C1 segment of cervical spinal cord (tissue), 14 donors: ENCODE measurements around the gene SLC8B1.

ENCODE experiments used
- DNase-seq, 14 donors: peaks; one replicate each; lab custom pipeline; 2025; lab: John Stamatoyannopoulos, UW

SLC8B1 gene

GRCh38 chr12:113334786-113335539 is at the start of gene SLC8B1:
Gene SLC8B1, minus strand, starts transcription at chr12:113335109. Its CDS starts 2,231 bp downstream, at chr12:113332878.
- DNase-seq, result peak; percentile 28 to 89 (median 79)

DNA sequence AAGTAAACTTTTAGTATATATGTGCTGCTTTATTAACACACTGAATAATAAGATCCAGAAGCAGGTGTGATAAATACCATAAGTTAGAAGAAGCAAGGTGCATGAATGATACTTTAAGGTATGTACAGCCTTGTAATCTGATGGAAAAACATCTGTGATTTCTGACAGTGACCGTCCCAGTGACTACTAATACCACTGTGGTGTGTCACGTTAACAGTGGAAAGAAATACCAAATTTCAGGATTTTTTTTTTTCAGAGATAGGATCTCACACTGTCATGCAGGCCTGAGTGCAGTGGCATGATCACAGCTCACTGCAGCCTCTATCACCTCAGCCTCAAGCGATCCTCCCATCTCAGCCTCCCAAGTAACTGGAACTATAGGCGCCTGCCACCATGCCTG is 47.3 kb upstream of the SLC8B1 start:
- no peak for DNase-seq

DNA sequence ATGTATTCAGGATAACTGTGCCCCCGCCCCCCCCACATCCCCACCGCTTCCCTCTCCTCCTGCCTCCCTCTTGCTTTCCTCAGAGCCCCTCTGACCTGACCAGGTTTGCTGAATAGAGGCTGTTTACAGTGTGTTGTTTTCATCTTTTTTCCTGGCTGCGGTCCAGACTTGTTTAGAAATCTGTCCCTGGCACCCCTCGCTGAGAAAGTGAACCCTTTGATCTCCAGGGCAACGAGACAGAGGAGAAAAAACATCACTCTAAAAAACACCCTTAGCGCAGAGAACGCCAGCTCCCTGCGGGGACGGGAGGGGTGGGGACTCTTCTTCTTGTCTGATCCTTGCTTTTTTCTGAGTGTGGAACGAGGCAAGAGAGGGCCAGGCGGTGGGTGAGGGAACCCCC is 46.3 kb upstream of the SLC8B1 start:
- peak in 2 of 14 donors; percentile 12 to 32 for DNase-seq

- DNase-seq, result no peak
Measured at GRCh38 chr12:113378291-113378690, 43.4 kb upstream of the SLC8B1 start.

DNA sequence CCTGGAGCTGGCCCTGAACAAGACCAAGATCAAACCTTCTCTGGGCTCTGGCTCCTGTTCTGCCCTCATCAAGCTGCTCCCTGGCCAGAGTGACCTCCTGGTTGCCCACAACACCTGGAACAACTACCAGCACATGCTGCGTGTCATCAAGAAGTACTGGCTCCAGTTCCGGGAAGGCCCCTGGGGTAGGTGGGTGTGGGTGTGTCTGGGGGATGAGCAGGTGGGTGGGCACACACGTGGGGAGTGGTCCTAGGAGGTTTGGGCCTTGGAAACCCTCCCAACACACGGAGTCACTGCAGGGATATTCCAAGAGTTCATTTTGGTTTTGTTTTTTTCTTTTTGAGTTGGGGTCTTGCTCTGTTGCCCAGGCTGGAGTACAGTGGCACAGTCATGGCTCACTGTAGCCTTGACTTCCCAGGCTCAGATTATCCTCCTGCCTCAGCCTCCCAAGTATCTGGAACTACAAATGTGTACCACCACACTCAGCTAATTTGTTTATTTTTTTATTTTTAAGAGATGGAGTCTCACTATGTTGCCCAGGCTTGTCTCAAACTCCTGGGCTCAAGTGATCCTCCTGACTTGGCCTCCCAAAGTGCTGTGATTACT is 40.0 kb upstream of the SLC8B1 start:
- no peak for DNase-seq

GRCh38 chr12:113373969-113374368 is 39.1 kb upstream of the SLC8B1 start:
- DNase-seq, result no peak

GRCh38 chr12:113373440-113373839 is 38.5 kb upstream of the SLC8B1 start:
- DNase-seq, result no peak

- DNase-seq, result no peak
Measured at GRCh38 chr12:113372371-113372770, 37.5 kb upstream of the SLC8B1 start.

DNA sequence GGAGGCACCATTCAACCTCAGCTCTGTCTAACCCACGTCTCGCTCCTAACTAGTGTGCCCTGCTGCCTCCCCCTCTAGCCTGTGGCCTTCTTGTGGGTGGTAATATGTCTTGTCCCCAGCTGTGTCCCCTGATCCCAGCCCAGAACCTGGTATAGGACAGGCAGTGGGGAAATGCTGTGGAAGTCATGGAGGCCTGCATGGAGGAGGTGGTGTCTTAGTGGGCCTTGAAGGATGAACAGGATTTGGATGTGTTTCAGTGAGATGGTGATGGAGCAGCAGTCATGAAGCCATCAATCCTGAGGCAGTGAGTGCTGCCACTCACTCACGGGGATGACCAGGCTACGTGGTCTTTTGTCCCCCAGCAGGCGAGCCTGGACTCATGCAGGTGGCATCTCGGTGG is 36.9 kb upstream of the SLC8B1 start:
- no peak for DNase-seq

- no peak for DNase-seq
Measured at GRCh38 chr12:113370923-113371682, 36.2 kb upstream of the SLC8B1 start.

DNA sequence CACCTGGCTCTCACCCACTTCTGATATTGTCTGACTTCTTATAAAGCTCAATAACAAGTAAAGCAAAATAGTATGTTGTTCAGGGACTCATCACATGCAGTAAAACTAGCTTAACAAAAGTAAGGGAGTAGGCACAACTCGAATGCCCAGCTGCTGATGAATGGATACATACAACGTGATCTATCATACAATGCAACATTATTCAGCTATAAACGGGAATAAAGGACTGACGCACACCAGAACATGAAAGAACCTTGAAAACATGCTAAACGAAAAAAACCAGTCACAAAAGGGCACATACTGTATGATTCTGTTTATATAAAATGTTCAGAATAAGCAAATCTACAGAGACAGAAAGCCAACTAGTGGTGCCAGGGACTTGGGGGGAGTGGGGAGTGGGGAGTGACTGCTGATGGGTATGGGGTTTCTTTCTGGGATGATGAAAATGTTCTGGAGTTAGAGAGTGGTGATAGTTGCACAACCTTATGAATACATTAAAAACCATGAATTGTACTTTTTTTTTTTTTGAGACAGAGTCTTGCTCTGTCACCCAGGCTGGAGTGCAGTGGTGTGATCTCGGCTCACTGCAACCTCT is 34.6 kb upstream of the SLC8B1 start:
- peak in 2 of 14 donors; percentile 7 to 30 for DNase-seq

GRCh38 chr12:113368331-113368730 is 33.4 kb upstream of the SLC8B1 start:
- DNase-seq, result no peak

GRCh38 chr12:113366827-113367226 is 31.9 kb upstream of the SLC8B1 start:
- no peak for DNase-seq

GRCh38 chr12:113365639-113366395 is 30.9 kb upstream of the SLC8B1 start:
- peak in 1 of 14 donors; percentile 1 for DNase-seq

GRCh38 chr12:113364698-113365097 is 29.8 kb upstream of the SLC8B1 start:
- no peak for DNase-seq

GRCh38 chr12:113361574-113362370 is 26.9 kb upstream of the SLC8B1 start:
- DNase-seq, result no peak

GRCh38 chr12:113359939-113360748 is 25.2 kb upstream of the SLC8B1 start:
- DNase-seq, result peak in 2 of 14 donors; percentile 13 to 37

DNA sequence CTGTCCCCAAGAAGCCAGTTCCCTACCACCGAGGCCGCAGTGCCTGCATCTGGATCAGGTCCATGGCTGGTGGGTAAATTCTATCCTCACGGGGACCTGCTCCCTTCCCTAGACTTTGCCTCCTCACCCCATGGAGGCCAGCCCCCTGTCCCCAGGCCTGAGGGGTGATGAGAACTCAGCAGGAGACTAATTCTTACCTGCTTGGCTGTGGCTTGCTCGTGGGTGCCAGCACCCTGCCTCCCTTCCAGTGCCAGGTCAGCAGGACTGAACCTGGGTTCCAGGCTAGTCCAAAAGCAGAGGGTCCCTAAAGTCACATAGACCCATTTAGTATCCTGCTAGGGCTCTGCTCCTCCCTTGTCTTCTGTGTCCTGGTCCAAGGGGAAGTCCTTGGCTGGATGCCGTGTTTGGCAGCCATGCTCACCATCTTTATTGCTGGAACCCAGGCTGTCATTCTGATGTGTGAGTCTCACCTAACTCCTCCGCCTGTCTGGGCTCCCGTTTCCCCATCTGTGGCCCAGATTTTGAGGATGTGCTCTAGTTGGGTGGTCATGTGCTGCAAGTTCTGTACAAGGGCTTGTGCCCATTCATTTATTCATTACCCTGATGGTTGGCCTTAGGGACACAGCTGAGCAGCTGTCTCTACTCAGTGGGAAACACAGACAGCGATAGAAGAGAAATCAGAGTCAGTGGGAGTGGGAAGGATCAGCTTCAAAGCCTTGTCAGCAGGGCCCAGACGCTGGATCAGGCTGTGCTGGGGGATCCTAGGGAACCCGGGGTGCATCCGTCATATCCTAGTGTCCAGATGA is 24.4 kb upstream of the SLC8B1 start:
- DNase-seq, result peak in 12 of 14 donors; percentile 32 to 81 (median 57)
